BJ (cell line): ENCODE data around the gene CD27. TPM values are rescaled to one million over a fixed set of nuclear protein-coding genes. Genes with fewer than 3 reads are reported as not detected.

Experiments used
- CTCF ChIA-PET: fragments of 350-600 bp; formaldehyde crosslinking; extraction: SDS; loops from one replicate; lab custom pipeline; 2021; ENCODE audit warnings: antibody characterized with exemption, inconsistent platforms; lab: Yijun Ruan, JAX
- POLR2A ChIA-PET: fragments of 300-600 bp; sonication (Branson Sonifier 250); formaldehyde crosslinking; extraction: SDS; loops from one replicate; lab custom pipeline; 2021; ENCODE audit warnings: antibody characterized with exemption; lab: Charles Lee
- DNase-seq: peaks from one replicate; pipeline ENCODE4 v3.0.0-alpha.2; 2011; ENCODE audit warnings: low read depth
- H3K27me3 ChIP-seq: 2 replicates; pipeline ENCODE4 v1.6.0; 2011; ENCODE audit warnings: low read length; ENCODE audit not compliant: control insufficient read depth, insufficient read depth
- H3K36me3 ChIP-seq: 2 replicates; pipeline ENCODE4 v1.5.1; 2011; ENCODE audit warnings: low read length; ENCODE audit not compliant: control insufficient read depth, insufficient read depth
- H3K4me3 ChIP-seq: 2 replicates; pipeline ENCODE4 v1.5.1; 2011; ENCODE audit warnings: low read depth, mild to moderate bottlenecking, control low read depth, low read length
- CTCF ChIP-seq: IDR thresholded peaks from 2 replicates; pipeline ENCODE4 v1.5.1; 2011; ENCODE audit warnings: low read depth, mild to moderate bottlenecking, control low read depth, inconsistent platforms, low read length, moderate library complexity; ENCODE audit not compliant: insufficient read depth
- polyA plus RNA-seq: library from polyadenylated mRNA; depleted of rRNA; stranded (reverse); fragments of >200 nt; gene quantifications from 2 replicates; pipeline ENCODE4 v1.2.3, GENCODE V29; 2011

Gene CD27
- polyA plus RNA-seq, 1 experiment = 0.15 TPM

- ChIA-PET POLR2A (no interaction called here), CTCF (interaction anchor here (0.6 to 5.2 kb wide), 25 partner anchors 10 to 312 kb away, joined by 3 to 62 read pairs (median 5); partner anchors contain the start of gene VAMP1)
- TF ChIP-seq CTCF = peak; percentile 81
- no peaks in the 10 kb centered on the region for H3K36me3 ChIP-seq
- no peaks in the 10 kb centered on the region for H3K27me3 ChIP-seq
- peak; percentile 60 for DNase-seq
- no peak overlapping the region for H3K4me3 ChIP-seq
These were observed 21.3 kb upstream of the CD27 start for GRCh38 chr12:6423267-6424007.

- TF ChIP-seq CTCF = no peak
- Histone ChIP-seq H3K27me3 (no peaks in the 10 kb centered on the region), H3K36me3 (no peaks in the 10 kb centered on the region), H3K4me3 (no peak overlapping the region)
- CTCF ChIA-PET = interaction anchor here (0.6 to 5.2 kb wide), 24 partner anchors 10 to 311 kb away, joined by 3 to 62 read pairs (median 5); partner anchors contain the start of gene VAMP1
- DNase-seq = no peak
- POLR2A ChIA-PET = no interaction called here
These were observed 20.8 kb upstream of the CD27 start for GRCh38 chr12:6424008-6424347.

GRCh38 chr12:6424866-6425265 lies 19.9 kb upstream of the CD27 start:
- H3K27me3 ChIP-seq = no peaks in the 10 kb centered on the region
- TF ChIP-seq CTCF = no peak
- no peak for DNase-seq
- ChIA-PET CTCF (interaction anchor here (0.6 to 5.2 kb wide), 10 partner anchors 13 to 195 kb away, joined by 3 to 62 read pairs (median 4); no protein-coding TSS in a partner anchor), POLR2A (no interaction called here)
- no peaks in the 10 kb centered on the region for H3K36me3 ChIP-seq
- H3K4me3 ChIP-seq = no peak overlapping the region

GRCh38 chr12:6425590-6426531 lies 18.9 kb upstream of the CD27 start:
- no peaks in the 10 kb centered on the region for H3K36me3 ChIP-seq
- ChIA-PET CTCF (interaction anchor here (0.6 to 5.2 kb wide), 10 partner anchors 14 to 438 kb away, joined by 3 to 62 read pairs (median 4); partner anchors contain the start of gene VAMP1), POLR2A (no interaction called here)
- no peak for TF ChIP-seq CTCF
- no peak overlapping the region for H3K4me3 ChIP-seq
- no peaks in the 10 kb centered on the region for H3K27me3 ChIP-seq
- no peak for DNase-seq
